Measurements from ENCODE around the gene NDUFB11.

- no peak for TF ChIP-seq SIN3A (IDR thresholded peaks at IDR 0.05; ENCODE audit: borderline replicate concordance, insufficient read depth, low read length)
- no peak for TF ChIP-seq POLR2AphosphoS5 (IDR thresholded peaks at IDR 0.05; ENCODE audit: low read depth, low read length)
- TF ChIP-seq, protein P1, sequence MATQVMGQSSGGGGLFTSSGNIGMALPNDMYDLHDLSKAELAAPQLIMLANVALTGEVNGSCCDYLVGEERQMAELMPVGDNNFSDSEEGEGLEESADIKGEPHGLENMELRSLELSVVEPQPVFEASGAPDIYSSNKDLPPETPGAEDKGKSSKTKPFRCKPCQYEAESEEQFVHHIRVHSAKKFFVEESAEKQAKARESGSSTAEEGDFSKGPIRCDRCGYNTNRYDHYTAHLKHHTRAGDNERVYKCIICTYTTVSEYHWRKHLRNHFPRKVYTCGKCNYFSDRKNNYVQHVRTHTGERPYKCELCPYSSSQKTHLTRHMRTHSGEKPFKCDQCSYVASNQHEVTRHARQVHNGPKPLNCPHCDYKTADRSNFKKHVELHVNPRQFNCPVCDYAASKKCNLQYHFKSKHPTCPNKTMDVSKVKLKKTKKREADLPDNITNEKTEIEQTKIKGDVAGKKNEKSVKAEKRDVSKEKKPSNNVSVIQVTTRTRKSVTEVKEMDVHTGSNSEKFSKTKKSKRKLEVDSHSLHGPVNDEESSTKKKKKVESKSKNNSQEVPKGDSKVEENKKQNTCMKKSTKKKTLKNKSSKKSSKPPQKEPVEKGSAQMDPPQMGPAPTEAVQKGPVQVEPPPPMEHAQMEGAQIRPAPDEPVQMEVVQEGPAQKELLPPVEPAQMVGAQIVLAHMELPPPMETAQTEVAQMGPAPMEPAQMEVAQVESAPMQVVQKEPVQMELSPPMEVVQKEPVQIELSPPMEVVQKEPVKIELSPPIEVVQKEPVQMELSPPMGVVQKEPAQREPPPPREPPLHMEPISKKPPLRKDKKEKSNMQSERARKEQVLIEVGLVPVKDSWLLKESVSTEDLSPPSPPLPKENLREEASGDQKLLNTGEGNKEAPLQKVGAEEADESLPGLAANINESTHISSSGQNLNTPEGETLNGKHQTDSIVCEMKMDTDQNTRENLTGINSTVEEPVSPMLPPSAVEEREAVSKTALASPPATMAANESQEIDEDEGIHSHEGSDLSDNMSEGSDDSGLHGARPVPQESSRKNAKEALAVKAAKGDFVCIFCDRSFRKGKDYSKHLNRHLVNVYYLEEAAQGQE (IDR thresholded peaks at IDR 0.05; ENCODE audit: insufficient read depth in 1 of 2, low read depth in 2 of 2, low read length in 2 of 2): no peak
These were observed 45.4 kb upstream of the NDUFB11 start for GRCh38 chrX:47189906-47190305.

All from PFSK-1 (cell line).